ENCODE data around the gene CMBL. TPM values are rescaled to one million over a fixed set of nuclear protein-coding genes. Genes with fewer than 3 reads are reported as not detected.

CMBL gene
- total and polyA plus RNA-seq, 3 donors from 2014 or later: 4.3 to 16.1 (median 7.2) TPM

- no peaks in the 10 kb centered on the region for H3K27me3 ChIP-seq
- WGBS, 2 donors: 0 to 1% methylated on average over 57 to 71 of the region's 92 CpGs
- H3K4me1 ChIP-seq: peaks cover 25% of the 10 kb centered on the region
- intact Hi-C loops (cut with DNase I; ENCODE audit: low total_unique reads): no loop called here
- peak within 1 kb of the TSS; percentile 99 for H3K27ac ChIP-seq
- peak; percentile 97 for DNase-seq
- H3K4me3 ChIP-seq: peak within 1 kb of the TSS; percentile 98 to 99
- TF ChIP-seq POLR2A (IDR thresholded peaks at IDR 0.05) (peak; percentile 87), CTCF (IDR thresholded peaks at IDR 0.05) (peak in 1 of 3 experiments; percentile 15)
- no peaks in the 10 kb centered on the region for H3K36me3 ChIP-seq (ENCODE audit: low read depth, missing control alignments)
- no peaks in the 10 kb centered on the region for H3K9me3 ChIP-seq
Measured at GRCh38 chr5:10353241-10354047, 45.7 kb upstream of the CMBL start, which contains the start of gene MARCHF6. TSS of gene MARCHF6 (plus strand) at chr5:10353695. CDS start at chr5:10353899, 204 bp downstream.

GRCh38 chr5:10352430-10353240 is 44.9 kb upstream of the CMBL start:
- H3K36me3 ChIP-seq (ENCODE audit: low read depth, missing control alignments): no peaks in the 10 kb centered on the region
- H3K27me3 ChIP-seq: no peaks in the 10 kb centered on the region
- intact Hi-C loops (cut with DNase I; ENCODE audit: low total_unique reads): no loop called here
- WGBS, 2 donors: 16 to 19% methylated on average over 19 of the region's 19 CpGs
- H3K4me3 ChIP-seq: peak overlapping the region; percentile 98 to 99
- DNase-seq: no peak
- H3K4me1 ChIP-seq: peaks cover 23% of the 10 kb centered on the region
- no peak for TF ChIP-seq CTCF (IDR thresholded peaks at IDR 0.05)
- TF ChIP-seq POLR2A (IDR thresholded peaks at IDR 0.05): no peak
- no peaks in the 10 kb centered on the region for H3K9me3 ChIP-seq
- peak overlapping the region; percentile 99 for H3K27ac ChIP-seq

- Histone ChIP-seq H3K4me1 (peaks cover 19% of the 10 kb centered on the region), H3K9me3 (no peaks in the 10 kb centered on the region), H3K27ac (no peak overlapping the region), H3K27me3 (no peaks in the 10 kb centered on the region), H3K4me3 (no peak overlapping the region), H3K36me3 (ENCODE audit: low read depth, missing control alignments) (no peaks in the 10 kb centered on the region)
- TF ChIP-seq POLR2A (IDR thresholded peaks at IDR 0.05): no peak
- TF ChIP-seq CTCF (IDR thresholded peaks at IDR 0.05): no peak
- WGBS, 2 donors: 59 to 70% methylated on average over 8 of the region's 8 CpGs
- intact Hi-C loops (cut with DNase I; ENCODE audit: low total_unique reads): no loop called here
- DNase-seq: no peak
Measured at GRCh38 chr5:10351919-10352318, 44.2 kb upstream of the CMBL start.

- H3K36me3 ChIP-seq (ENCODE audit: low read depth, missing control alignments): no peaks in the 10 kb centered on the region
- intact Hi-C loops (cut with DNase I; ENCODE audit: low total_unique reads): no loop called here
- DNase-seq: peak; percentile 60
- H3K27me3 ChIP-seq: no peaks in the 10 kb centered on the region
- WGBS, 2 donors: 47 to 56% methylated on average over 6 of the region's 6 CpGs
- no peak overlapping the region for H3K4me3 ChIP-seq
- peaks cover 19% of the 10 kb centered on the region for H3K4me1 ChIP-seq
- H3K9me3 ChIP-seq: no peaks in the 10 kb centered on the region
- TF ChIP-seq POLR2A (IDR thresholded peaks at IDR 0.05) (no peak), CTCF (IDR thresholded peaks at IDR 0.05) (no peak)
- no peak overlapping the region for H3K27ac ChIP-seq
Measured at GRCh38 chr5:10351199-10351905, 43.6 kb upstream of the CMBL start.
